Upper lobe of left lung (tissue), 6 donors: ENCODE results near the gene SPEN. TPM values are rescaled to one million over a fixed set of nuclear protein-coding genes. Genes with fewer than 3 reads are reported as not detected.

Experiments used
- ATAC-seq, 2 donors: fragments of 200-7000 bp; cut with Tn5 transposase; one replicate each; pipeline ENCODE4 v1.9.1; 2022; ENCODE audit warnings: mild to moderate bottlenecking in 2 of 2, moderate library complexity in 2 of 2; ENCODE audit not compliant: low FRiP score in 2 of 2
- DNase-seq, 2 donors: peaks; one replicate each; pipeline ENCODE4 v3.0.0-alpha.2; 2019 to 2020
- H3K27ac ChIP-seq, 4 donors: fragments of 200-600 bp; sonication (generic); one replicate each; pipeline ENCODE4 v1.5.1; 2016 to 2019
- H3K27me3 ChIP-seq, 4 donors: fragments of 200-600 bp; sonication (generic); one replicate each; pipeline ENCODE4 v1.5.1; 2017 to 2019
- H3K36me3 ChIP-seq, 4 donors: fragments of 200-600 bp; sonication (generic); one replicate each; pipeline ENCODE4 v1.5.1; 2016 to 2019
- H3K4me1 ChIP-seq, 4 donors: fragments of 200-600 bp; sonication (generic); one replicate each; pipeline ENCODE4 v1.5.1; 2018 to 2019
- H3K4me3 ChIP-seq, 4 donors: fragments of 200-600 bp; sonication (generic); one replicate each; pipeline ENCODE4 v1.5.1; 2017 to 2019; ENCODE audit warnings: mild to moderate bottlenecking in 2 of 4, moderate library complexity in 1 of 4
- H3K9me3 ChIP-seq, 4 donors: fragments of 200-600 bp; sonication (generic); one replicate each; pipeline ENCODE4 v1.5.1; 2018 to 2019
- EP300 ChIP-seq, 4 donors: sonication (generic); formaldehyde crosslinking; IDR thresholded peaks; one replicate each; pipeline ENCODE4 v1.5.1; 2017; ENCODE audit warnings: antibody characterized with exemption in 4 of 4, control low read depth in 2 of 4
- POLR2A ChIP-seq, 4 donors: fragments of 450-650 bp; IDR thresholded peaks; one replicate each; pipeline ENCODE4 v1.5.1; 2016 to 2017; ENCODE audit warnings: antibody characterized with exemption in 4 of 4, mild to moderate bottlenecking in 2 of 4
- POLR2AphosphoS5 ChIP-seq, 2 donors: sonication (generic); formaldehyde crosslinking; IDR thresholded peaks; one replicate each; pipeline ENCODE4 v1.5.1; 2017; ENCODE audit warnings: antibody characterized with exemption in 2 of 2
- WGBS, 2 donors: methylation state at CpG; one replicate each; pipeline ENCODE4 v1.1.5; 2017 to 2018; 5-methylcytosine and 5-hydroxymethylcytosine counted together
- total RNA-seq, 6 donors: library from RNA; depleted of rRNA in 4 of 6; stranded (reverse); fragments of >200 nt in 4 of 6; gene quantifications; one replicate each; pipeline versions ENCODE4 v1.1.0 to v1.2.1, GENCODE V29; 2016 to 2021
- TF ChIP-seq, protein P1 (sequence below), 6 experiments: fragments of 450-650 bp in 4 of 6; fragments of 200-600 bp in 2 of 6; sonication (generic) in 2 of 6; IDR thresholded peaks; one replicate each; pipeline ENCODE4 v1.5.1; 2016 to 2019; ENCODE audit warnings: antibody characterized with exemption in 6 of 6
- donor health status: DM: no; HTN: no; CAD: no; lungs with moderate emphysema.
- donor health status: DM: no; HTN: yes; CAD: no; lungs with severe emphysema.

SPEN gene
- total RNA-seq, 6 donors from 2014 or later = 41.5 to 73.3 (median 51.3) TPM

DNA sequence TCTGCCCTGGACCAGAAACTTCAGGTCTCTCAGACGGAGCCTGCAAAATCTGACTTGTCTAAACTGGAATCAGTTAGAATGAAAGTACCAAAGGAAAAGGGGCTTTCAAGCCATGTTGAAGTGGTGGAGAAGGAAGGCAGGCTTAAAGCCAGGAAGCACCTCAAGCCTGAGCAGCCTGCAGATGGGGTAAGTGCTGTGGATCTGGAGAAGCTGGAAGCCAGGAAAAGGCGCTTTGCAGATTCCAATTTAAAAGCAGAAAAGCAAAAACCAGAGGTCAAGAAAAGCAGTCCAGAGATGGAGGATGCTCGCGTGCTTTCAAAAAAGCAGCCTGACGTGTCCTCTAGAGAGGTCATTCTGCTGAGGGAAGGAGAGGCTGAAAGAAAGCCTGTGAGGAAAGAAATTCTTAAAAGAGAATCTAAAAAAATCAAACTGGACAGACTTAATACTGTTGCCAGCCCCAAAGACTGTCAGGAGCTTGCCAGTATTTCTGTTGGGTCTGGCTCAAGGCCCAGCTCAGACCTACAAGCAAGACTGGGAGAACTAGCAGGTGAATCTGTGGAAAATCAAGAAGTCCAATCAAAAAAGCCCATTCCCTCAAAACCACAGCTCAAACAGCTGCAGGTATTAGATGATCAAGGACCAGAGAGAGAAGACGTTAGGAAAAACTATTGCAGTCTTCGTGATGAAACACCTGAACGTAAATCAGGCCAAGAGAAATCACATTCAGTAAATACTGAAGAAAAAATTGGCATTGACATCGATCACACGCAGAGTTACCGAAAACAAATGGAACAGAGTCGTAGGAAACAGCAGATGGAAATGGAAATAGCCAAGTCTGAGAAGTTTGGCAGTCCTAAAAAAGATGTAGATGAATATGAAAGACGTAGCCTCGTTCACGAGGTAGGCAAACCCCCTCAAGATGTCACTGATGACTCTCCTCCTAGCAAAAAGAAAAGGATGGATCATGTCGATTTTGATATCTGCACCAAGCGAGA lies 81.8 kb downstream of the SPEN start:
- ATAC-seq (no peak), DNase-seq (no peak)
- H3K9me3 ChIP-seq = no peaks in the 10 kb centered on the region
- peaks cover 17 to 97% (median 78%) of the 10 kb centered on the region in 4 donors for H3K36me3 ChIP-seq
- TF ChIP-seq POLR2AphosphoS5 (IDR thresholded peaks at IDR 0.05) (no peak), POLR2A (IDR thresholded peaks at IDR 0.05) (no peak)
- TF ChIP-seq, protein P1, sequence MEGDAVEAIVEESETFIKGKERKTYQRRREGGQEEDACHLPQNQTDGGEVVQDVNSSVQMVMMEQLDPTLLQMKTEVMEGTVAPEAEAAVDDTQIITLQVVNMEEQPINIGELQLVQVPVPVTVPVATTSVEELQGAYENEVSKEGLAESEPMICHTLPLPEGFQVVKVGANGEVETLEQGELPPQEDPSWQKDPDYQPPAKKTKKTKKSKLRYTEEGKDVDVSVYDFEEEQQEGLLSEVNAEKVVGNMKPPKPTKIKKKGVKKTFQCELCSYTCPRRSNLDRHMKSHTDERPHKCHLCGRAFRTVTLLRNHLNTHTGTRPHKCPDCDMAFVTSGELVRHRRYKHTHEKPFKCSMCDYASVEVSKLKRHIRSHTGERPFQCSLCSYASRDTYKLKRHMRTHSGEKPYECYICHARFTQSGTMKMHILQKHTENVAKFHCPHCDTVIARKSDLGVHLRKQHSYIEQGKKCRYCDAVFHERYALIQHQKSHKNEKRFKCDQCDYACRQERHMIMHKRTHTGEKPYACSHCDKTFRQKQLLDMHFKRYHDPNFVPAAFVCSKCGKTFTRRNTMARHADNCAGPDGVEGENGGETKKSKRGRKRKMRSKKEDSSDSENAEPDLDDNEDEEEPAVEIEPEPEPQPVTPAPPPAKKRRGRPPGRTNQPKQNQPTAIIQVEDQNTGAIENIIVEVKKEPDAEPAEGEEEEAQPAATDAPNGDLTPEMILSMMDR (IDR thresholded peaks at IDR 0.05) = no peak
- no peak overlapping the region for H3K27ac ChIP-seq
- 94 to 96% methylated on average over 17 of the region's 17 CpGs for WGBS, 2 donors
- no peak overlapping the region for H3K4me3 ChIP-seq
- H3K4me1 ChIP-seq = no peaks in the 10 kb centered on the region
- H3K27me3 ChIP-seq = no peaks in the 10 kb centered on the region

GRCh38 chr1:15931401-15931800 lies 83.9 kb downstream of the SPEN start:
- no peak overlapping the region for H3K4me3 ChIP-seq
- peaks cover 17 to 100% (median 90%) of the 10 kb centered on the region in 4 donors for H3K36me3 ChIP-seq
- DNase-seq (no peak), ATAC-seq (no peak)
- TF ChIP-seq, protein P1 (IDR thresholded peaks at IDR 0.05) = no peak
- TF ChIP-seq POLR2A (IDR thresholded peaks at IDR 0.05) = no peak
- TF ChIP-seq EP300 (IDR thresholded peaks at IDR 0.05) = no peak
- TF ChIP-seq POLR2AphosphoS5 (IDR thresholded peaks at IDR 0.05) = no peak
- no peak overlapping the region for H3K27ac ChIP-seq
- no peaks in the 10 kb centered on the region for H3K4me1 ChIP-seq
- no peaks in the 10 kb centered on the region for H3K27me3 ChIP-seq
- no peaks in the 10 kb centered on the region for H3K9me3 ChIP-seq
- WGBS, 2 donors = 95 to 99% methylated on average over 10 to 11 of the region's 11 CpGs

GRCh38 chr1:15931884-15932283 lies 84.4 kb downstream of the SPEN start:
- WGBS, 2 donors = 96 to 97% methylated on average over 18 to 19 of the region's 19 CpGs
- H3K4me1 ChIP-seq = no peaks in the 10 kb centered on the region
- no peak for ATAC-seq
- H3K9me3 ChIP-seq = no peaks in the 10 kb centered on the region
- TF ChIP-seq, protein P1 (IDR thresholded peaks at IDR 0.05) = no peak
- TF ChIP-seq POLR2A (IDR thresholded peaks at IDR 0.05) (no peak), POLR2AphosphoS5 (IDR thresholded peaks at IDR 0.05) (no peak), EP300 (IDR thresholded peaks at IDR 0.05) (no peak)
- no peak overlapping the region for H3K27ac ChIP-seq
- H3K4me3 ChIP-seq = no peak overlapping the region
- no peak for DNase-seq
- H3K36me3 ChIP-seq = peaks cover 17 to 100% (median 94%) of the 10 kb centered on the region in 4 donors
- no peaks in the 10 kb centered on the region for H3K27me3 ChIP-seq

GRCh38 chr1:15932612-15933011 lies 85.1 kb downstream of the SPEN start:
- Histone ChIP-seq H3K4me1 (peaks cover 0 to 6% (median 3%) of the 10 kb centered on the region in 4 donors), H3K4me3 (no peak overlapping the region), H3K36me3 (peaks cover 19 to 100% (median 98%) of the 10 kb centered on the region in 4 donors)

More at GRCh38 chr1:15932612-15933011, 85.1 kb downstream of the SPEN start:
- TF ChIP-seq POLR2AphosphoS5 (IDR thresholded peaks at IDR 0.05) (no peak), EP300 (IDR thresholded peaks at IDR 0.05) (no peak)
- TF ChIP-seq, protein P1 (IDR thresholded peaks at IDR 0.05) = no peak
- DNase-seq (no peak), ATAC-seq (no peak)
- whole genome bisulfite sequencing, 2 donors = 93 to 97% methylated on average over 7 to 9 of the region's 9 CpGs
- no peak overlapping the region for H3K27ac ChIP-seq
- H3K27me3 ChIP-seq = no peaks in the 10 kb centered on the region
- no peaks in the 10 kb centered on the region for H3K9me3 ChIP-seq
